K562 (cell line): ENCODE results near the gene PRUNE1.

Experiments used
- CBFA2T3 ChIP-seq: fragments of 450-650 bp; IDR thresholded peaks from 2 replicates; pipeline ENCODE4 v1.6.1; 2017
- CEBPB ChIP-seq: fragments of 450-650 bp; IDR thresholded peaks from 2 replicates; pipeline ENCODE4 v1.6.1; 2016; ENCODE audit warnings: missing genetic modification characterization, missing compliant biosample characterization
- ELF4 ChIP-seq: fragments of 450-650 bp; formaldehyde crosslinking; IDR thresholded peaks from 2 replicates; pipeline ENCODE4 v1.4.0; 2022; ENCODE audit warnings: missing genetic modification characterization
- MEF2A ChIP-seq: IDR thresholded peaks from 2 replicates; pipeline ENCODE4 v1.6.1; 2011; ENCODE audit warnings: low read depth, mild to moderate bottlenecking, low read length, moderate library complexity; ENCODE audit not compliant: control insufficient read depth
- MIER1 ChIP-seq: fragments of 450-650 bp; IDR thresholded peaks from 2 replicates; pipeline ENCODE4 v1.6.1; 2016; ENCODE audit warnings: antibody characterized with exemption, mild to moderate bottlenecking, low read depth
- NR2C1 ChIP-seq, 2 experiments: fragments of 450-650 bp; IDR thresholded peaks; 2 replicates each; pipeline ENCODE4 v1.6.1; 2017; ENCODE audit warnings: mild to moderate bottlenecking in 2 of 2, antibody characterized with exemption in 1 of 2, inconsistent platforms in 1 of 2, missing compliant biosample characterization in 1 of 2, missing genetic modification characterization in 1 of 2
- RAD21 ChIP-seq, 2 experiments: fragments of 250-450 bp in 1 of 2; fragments of 450-650 bp in 1 of 2; sonication (Bioruptor Pico) in 1 of 2; formaldehyde crosslinking in 1 of 2; IDR thresholded peaks in 1 of 2; conservative IDR thresholded peaks in 1 of 2; 2 replicates each; pipeline versions ENCODE4 v1.4.0 to v1.8.0; 2020 to 2022; ENCODE audit warnings: mild to moderate bottlenecking in 2 of 2, moderate library complexity in 1 of 2
- TF ChIP-seq, protein P1 (sequence below): sonication (generic); formaldehyde crosslinking; IDR thresholded peaks from 2 replicates; pipeline ENCODE4 v1.8.0; 2022; ENCODE audit warnings: mild to moderate bottlenecking, missing genetic modification reagents
- TF ChIP-seq, protein P2 (sequence below), 3 experiments: IDR thresholded peaks in 2 of 3; conservative IDR thresholded peaks in 1 of 3; 2 replicates each; pipeline ENCODE4 v1.5.1; 2011 to 2012; ENCODE audit warnings: low read length in 3 of 3, mild to moderate bottlenecking in 3 of 3, control low read depth in 2 of 3, improper control_type of control experiment in 1 of 3, inconsistent platforms in 1 of 3, low read depth in 1 of 3, mixed read lengths in 1 of 3, moderate library complexity in 1 of 3; ENCODE audit not compliant: insufficient read depth in 2 of 3
- TF ChIP-seq, protein P3 (sequence below), 2 experiments: fragments of 250-450 bp in 1 of 2; fragments of 450-650 bp in 1 of 2; sonication (Bioruptor Pico) in 1 of 2; IDR thresholded peaks; 2 replicates each; pipeline versions ENCODE4 v1.6.1 to v1.8.0; 2016 to 2021; ENCODE audit warnings: mild to moderate bottlenecking in 2 of 2, moderate library complexity in 2 of 2, missing compliant biosample characterization in 1 of 2, missing genetic modification characterization in 1 of 2

DNA sequence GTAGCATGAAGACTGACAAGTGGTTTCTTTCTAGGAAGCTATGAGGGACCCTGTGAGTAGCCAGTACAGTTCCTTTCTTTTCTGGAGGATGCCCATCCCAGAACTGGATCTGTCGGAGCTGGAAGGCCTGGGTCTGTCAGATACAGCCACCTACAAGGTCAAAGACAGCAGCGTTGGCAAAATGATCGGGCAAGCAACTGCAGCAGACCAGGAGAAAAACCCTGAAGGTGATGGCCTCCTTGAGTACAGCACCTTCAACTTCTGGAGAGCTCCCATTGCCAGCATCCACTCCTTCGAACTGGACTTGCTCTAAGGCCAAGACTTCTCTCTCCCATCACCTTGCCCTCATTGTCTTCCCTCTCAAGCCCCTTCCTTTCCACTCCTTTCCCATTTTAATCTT lies 58.9 kb downstream of the PRUNE1 start:
- TF ChIP-seq RAD21 (CRISPR knock-in tag; conservative IDR thresholded peaks at IDR 0.05 in 1 of 2, IDR thresholded peaks at IDR 0.05 in 1 of 2): no peak
- TF ChIP-seq, protein P1, sequence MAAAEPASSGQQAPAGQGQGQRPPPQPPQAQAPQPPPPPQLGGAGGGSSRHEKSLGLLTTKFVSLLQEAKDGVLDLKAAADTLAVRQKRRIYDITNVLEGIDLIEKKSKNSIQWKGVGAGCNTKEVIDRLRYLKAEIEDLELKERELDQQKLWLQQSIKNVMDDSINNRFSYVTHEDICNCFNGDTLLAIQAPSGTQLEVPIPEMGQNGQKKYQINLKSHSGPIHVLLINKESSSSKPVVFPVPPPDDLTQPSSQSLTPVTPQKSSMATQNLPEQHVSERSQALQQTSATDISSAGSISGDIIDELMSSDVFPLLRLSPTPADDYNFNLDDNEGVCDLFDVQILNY: no peak
- TF ChIP-seq CEBPB: no peak
- TF ChIP-seq, protein P2, sequence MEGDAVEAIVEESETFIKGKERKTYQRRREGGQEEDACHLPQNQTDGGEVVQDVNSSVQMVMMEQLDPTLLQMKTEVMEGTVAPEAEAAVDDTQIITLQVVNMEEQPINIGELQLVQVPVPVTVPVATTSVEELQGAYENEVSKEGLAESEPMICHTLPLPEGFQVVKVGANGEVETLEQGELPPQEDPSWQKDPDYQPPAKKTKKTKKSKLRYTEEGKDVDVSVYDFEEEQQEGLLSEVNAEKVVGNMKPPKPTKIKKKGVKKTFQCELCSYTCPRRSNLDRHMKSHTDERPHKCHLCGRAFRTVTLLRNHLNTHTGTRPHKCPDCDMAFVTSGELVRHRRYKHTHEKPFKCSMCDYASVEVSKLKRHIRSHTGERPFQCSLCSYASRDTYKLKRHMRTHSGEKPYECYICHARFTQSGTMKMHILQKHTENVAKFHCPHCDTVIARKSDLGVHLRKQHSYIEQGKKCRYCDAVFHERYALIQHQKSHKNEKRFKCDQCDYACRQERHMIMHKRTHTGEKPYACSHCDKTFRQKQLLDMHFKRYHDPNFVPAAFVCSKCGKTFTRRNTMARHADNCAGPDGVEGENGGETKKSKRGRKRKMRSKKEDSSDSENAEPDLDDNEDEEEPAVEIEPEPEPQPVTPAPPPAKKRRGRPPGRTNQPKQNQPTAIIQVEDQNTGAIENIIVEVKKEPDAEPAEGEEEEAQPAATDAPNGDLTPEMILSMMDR (IDR thresholded peaks at IDR 0.05 in 2 of 3, conservative IDR thresholded peaks at IDR 0.05 in 1 of 3; ENCODE audit: insufficient read depth in 2 of 3, low read depth in 1 of 3, low read length in 3 of 3): no peak
- no peak for TF ChIP-seq NR2C1 (IDR thresholded peaks at IDR 0.05)
- no peak for TF ChIP-seq NR2C1 (tag; IDR thresholded peaks at IDR 0.05)
- TF ChIP-seq, protein P3, sequence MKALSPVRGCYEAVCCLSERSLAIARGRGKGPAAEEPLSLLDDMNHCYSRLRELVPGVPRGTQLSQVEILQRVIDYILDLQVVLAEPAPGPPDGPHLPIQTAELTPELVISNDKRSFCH (CRISPR knock-in tag; IDR thresholded peaks at IDR 0.05): no peak
- TF ChIP-seq, protein P3 (tag; IDR thresholded peaks at IDR 0.05): no peak
- no peak for TF ChIP-seq ELF4 (CRISPR knock-in tag)
- no peak for TF ChIP-seq CBFA2T3
- TF ChIP-seq MEF2A: no peak
- no peak for TF ChIP-seq MIER1
